NCI-H2196 (cell line): ENCODE results near the gene EPB41L2.
"Not testable (repeated sequence)": the region's sequence is repeated elsewhere in the genome, so short reads cannot be mapped to it uniquely, and the experiment has no call there.

ENCODE experiments used
- DNase-seq: peaks from one replicate; lab custom pipeline; 2025; ENCODE audit not compliant: unreplicated experiment; lab: John Stamatoyannopoulos, UW

Gene EPB41L2

DNA sequence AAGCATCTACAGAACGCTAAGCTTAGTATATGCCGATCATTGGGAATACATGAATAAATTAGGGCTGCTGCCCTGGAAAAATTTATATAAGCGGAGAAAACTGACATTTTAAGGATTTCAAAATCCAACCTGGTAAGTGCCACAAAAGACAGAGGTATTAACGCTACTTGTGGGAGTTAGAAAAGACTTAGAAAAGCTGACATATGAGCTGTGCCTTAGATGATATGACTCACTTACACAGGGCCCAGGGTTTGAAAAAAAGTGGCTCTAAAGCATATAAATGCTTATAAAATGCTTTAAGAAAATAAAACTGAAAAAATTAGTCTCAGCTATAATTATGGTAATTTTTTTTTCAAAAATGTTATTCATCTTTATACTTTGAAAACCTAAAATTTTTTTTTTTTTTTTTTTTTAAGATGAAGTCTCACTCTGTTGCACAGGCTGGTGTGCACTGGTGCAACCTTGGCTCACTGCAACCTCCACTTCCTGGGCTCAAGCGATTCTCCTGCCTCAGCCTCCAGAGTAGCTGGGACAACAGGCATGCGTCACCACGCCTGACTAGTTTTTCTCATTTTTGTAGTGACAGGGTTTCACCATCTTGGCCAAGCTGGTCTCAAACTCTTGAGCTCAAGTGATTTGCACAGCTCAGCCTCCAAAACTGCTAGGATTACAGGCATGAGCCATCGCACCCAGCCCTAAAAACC is 25.7 kb downstream of the EPB41L2 start:
- DNase-seq, result no peak

DNA sequence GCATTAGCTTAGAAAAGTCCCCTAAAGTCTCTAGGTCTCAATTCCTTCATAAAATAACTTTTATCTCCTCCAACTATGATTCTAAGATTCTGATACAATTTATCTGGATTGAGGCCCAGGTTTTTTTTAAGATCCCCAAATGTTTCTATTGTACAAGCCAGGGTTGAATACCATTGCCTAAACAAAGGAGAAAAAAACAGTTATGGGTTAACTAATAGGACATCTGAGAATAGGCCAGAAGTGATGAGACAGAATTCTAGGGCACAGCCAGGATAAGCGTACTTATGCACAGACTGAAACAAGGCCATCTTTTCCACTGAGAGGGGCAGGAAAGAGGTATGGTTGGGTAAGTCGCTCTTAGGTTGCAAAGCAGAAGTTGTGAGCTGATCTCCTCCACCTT is 26.4 kb downstream of the EPB41L2 start:
- no peak for DNase-seq

DNA sequence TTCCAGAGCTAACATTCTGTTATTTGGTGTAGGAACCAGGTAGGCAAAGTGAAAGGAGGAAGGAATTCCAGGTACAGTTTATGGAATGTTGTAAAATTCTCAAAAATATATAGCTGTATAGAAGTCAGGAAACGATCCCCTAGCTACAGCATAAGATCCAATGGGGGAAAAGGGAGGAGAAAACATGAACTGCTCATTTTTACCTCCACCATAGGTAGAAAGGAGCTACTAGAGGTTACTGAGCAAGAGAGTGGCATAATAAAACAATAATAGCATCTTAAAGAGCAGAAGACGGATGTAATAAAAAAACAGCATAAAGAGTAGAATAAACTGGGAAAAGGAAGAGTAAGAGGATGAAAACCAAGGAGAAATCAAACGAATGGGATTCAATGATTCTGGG is 26.9 kb downstream of the EPB41L2 start:
- no peak for DNase-seq

- no peak for DNase-seq
These were observed 27.5 kb downstream of the EPB41L2 start for GRCh38 chr6:131035582-131035981.

DNA sequence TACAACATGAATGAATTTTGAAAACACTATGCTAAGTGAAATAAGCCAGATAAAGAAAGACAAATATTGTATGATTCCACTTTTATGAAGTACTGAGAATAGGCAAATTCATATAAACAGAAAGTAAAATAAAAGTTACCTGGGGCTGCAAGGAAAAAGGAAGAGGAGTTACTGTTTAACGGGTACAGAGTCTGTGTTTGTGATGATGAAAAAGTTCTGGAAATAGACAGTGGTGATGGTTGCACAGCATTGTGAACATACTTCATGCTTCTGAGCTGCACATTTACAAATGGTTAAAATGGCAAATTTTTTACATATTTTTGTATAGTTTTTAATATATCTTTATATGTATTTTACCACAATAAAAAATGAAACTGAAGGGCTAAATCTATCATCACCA is 29.4 kb downstream of the EPB41L2 start:
- no peak for DNase-seq

DNA sequence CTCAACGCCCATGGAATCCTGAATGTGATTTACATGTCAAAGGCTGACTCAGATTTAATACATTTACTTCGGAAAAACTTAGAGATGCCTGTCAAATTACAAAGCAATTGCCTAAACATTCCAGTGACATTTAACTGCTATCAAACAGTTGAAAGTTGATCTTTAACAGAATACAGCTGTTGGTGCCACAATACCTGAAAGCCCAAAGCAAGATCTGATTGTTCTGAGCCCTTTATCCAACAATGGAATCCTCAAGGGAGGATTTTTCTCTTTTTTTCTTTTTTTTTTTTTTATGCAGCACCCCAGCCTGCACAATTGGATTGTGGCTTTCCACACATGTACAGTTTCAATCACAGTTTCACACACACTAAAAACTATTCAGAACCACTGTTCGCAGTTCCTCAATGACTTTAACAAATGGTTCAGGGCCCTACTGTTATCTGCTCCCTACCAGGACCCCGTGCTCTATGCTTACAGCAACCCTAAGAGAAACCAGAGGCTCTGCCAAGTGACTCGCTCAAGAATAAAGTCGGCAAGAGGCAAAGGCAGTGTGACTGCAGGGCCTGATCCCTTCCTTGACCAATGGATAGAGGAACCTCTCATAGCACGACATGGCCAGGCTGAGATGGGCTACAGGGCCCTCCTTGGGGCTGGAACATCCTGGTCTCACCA is 33.3 kb downstream of the EPB41L2 start:
- DNase-seq, result no peak

DNA sequence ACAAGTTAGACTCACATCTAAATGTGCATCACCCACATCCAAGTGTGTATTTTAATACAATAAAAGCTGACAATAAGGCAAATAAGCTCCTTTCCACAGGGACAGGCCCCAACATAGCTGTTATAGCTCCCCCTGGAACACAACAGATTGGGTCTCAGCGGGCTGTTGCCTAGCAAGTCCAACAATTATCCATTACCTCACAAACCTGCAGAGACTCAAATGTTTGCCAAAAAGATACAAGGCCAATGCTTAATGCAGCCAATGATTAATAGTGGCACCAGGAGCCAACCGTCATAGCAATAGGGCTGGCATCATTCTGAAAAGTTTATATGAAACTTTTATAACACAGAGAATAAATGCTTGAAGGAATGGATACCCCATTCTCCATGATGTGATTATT is 35.7 kb downstream of the EPB41L2 start:
- DNase-seq, result no peak

DNA sequence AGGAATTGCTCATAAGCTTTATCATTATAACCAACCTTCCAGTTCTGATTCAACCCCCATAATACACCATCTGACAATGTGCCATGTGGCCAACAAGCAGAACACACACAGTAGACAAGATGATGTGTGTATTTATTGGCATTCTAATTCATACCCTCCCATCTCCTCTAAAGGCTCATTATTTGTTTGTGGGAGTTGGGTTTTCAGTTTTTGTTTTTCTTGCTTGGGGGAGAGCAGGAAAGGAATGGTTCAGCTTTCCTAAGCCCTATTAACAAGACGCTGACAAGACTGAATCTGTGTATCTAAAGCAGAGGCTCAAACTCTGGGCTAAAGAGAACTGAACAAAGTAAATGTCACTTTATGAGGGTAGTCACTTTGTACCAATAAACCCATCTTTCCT is 36.8 kb downstream of the EPB41L2 start:
- DNase-seq, result no peak

- DNase-seq, result no peak
These were observed 38.5 kb downstream of the EPB41L2 start for GRCh38 chr6:131024565-131024964.

- no peak for DNase-seq
These were observed 39.1 kb downstream of the EPB41L2 start for GRCh38 chr6:131023834-131024504.

GRCh38 chr6:131022691-131023090 is 40.4 kb downstream of the EPB41L2 start:
- no peak for DNase-seq

DNA sequence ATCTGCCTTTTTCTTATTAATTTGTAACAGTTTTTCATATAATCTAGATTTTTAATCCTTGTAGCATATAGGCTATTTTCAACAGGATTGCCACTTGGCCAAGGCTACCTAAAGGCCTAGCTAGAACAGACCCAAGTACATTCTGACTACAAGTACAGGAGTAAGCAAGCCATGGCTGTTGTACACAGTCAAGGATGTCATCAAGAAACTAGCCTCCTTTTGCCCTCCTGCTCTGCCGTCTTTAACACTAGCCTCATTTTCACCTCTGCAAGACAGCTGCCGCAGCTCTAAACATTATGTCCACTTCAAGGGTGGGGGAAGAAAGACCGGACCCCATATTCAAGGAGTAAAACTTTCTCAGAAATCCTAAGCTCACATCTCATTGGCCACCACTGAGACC is 45.1 kb downstream of the EPB41L2 start:
- no peak for DNase-seq

DNA sequence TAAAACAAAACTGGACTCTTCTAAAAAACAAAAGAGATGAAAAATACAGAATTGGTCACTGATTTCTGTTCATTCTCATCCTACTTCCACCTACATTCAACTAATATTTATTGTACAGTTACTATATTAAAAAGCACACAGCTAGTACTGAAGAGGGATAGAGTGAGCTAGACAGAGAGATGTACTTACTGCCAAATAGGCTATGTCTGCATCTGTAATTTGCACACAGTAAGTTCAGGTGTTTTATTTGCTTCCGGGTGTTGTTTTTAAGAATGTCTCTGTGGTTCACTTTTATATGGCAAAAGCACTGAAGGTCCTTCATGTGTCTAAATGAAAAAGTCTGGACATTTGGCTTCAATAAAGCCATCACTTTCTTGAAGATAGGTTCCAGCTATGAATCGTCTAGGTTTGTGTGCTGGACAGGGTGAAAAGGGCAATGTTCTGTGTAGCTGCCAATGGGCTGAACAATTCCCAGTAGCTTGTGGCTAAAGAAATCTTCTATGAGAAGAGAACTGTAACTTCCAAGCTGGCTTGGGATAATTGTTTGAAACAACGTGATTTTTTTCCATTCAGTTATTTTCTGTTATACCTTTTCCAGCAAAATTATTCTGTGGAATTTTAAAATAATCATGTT is 47.3 kb downstream of the EPB41L2 start:
- no peak for DNase-seq

DNA sequence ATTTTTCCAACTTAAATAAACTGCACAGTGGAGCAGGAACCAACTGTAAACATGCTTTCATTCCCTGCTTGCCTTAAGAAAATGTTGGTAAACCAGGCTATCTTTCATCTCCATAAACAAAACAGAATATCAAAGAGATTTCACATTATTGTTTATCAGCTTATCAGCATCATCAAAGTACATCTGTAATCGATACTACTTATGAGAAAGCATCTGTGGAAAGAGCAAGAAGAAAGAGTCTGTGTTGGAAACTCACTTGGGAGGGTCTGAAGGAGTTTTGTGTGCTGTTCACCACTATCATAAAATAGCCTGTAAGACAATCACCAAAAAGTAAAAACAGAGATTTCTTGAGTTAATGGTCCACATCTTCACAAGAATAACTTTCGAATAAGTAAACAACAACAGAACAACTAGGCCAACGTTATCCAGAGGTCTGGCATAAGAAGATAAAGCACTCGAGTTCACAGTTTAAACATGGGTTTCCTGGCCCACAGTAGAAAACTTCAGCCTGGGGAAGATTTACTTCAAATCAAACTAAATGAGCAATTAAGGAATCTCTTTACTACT is 47.9 kb downstream of the EPB41L2 start:
- DNase-seq, result no peak

DNA sequence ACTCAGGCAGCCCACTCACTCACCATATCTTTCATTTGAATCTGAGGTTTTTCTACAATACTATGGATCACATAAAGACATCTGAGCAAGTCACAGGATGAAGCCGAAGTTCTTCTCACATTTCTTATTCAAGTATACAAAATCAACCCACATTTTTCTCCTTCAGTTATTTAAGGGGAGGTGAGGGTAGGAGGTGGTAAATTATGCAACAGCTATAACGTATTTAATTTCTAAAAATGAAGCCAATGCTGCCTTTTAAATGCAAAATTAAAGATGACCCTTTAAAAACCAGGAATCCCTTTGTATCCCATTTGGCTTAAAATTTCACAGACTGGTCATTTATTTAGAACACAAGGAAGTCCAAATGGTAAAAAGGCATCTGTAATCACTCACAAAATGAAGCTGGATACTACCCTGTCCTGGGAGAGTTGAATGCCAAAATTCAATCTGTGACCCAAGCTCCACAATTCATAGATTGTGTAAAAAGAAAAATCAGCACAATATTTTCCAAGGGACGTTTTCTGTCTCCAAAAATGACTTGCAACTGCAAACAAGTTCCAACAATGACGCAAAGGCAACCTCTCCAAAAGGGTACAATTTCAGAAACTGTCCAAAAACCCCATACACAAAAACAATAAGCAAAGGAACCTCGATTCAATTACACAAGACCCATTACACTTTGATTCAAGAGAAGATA is 48.8 kb downstream of the EPB41L2 start:
- DNase-seq, result no peak

- DNase-seq, result no peak
These were observed 49.5 kb downstream of the EPB41L2 start for GRCh38 chr6:131013495-131013894.

- no peak for DNase-seq
These were observed 53.3 kb downstream of the EPB41L2 start for GRCh38 chr6:131009790-131010189.

DNA sequence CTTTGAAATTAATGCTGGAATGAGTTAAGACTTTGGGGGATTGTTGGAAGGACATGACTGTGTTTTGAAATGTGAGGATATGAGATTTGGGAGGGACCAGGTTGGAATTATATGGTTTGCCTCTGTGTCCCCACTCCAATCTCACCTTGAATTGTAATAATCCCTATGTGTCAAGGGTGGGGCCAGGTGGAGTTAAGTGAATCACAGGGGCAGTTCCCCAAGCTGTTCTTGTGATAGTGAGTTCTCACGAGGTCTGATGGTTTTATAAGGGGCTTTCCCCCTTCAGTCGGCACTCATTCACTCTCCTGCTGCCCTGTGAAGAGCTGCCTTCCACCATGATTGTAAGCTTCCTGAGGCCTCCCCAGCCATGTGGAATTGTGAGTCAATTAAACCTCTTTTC is 54.1 kb downstream of the EPB41L2 start:
- not testable (repeated sequence) for DNase-seq

GRCh38 chr6:131007964-131008363 is 55.1 kb downstream of the EPB41L2 start:
- not testable (repeated sequence) for DNase-seq

- DNase-seq, result no peak
These were observed 55.8 kb downstream of the EPB41L2 start for GRCh38 chr6:131007286-131007685.
